Karpas-422 (cell line): ENCODE results near the gene KCNH4. TPM values are rescaled to one million over a fixed set of nuclear protein-coding genes. Genes with fewer than 3 reads are reported as not detected.

Experiments
- DNase-seq: peaks from one replicate; pipeline ENCODE4 v3.0.0-alpha.2; 2015
- H2AFZ ChIP-seq: fragments of 200-600 bp; sonication (generic); 2 replicates; pipeline ENCODE4 v1.6.1; 2014; ENCODE audit warnings: antibody characterized with exemption, low read length, mixed read lengths
- H3K27ac ChIP-seq: fragments of 200-600 bp; sonication (generic); 2 replicates; pipeline ENCODE4 v1.5.1; 2014; ENCODE audit warnings: mild to moderate bottlenecking, low read length, moderate library complexity
- H3K27me3 ChIP-seq: fragments of 200-600 bp; sonication (generic); 2 replicates; pipeline ENCODE4 v1.6.1; 2014; ENCODE audit warnings: low read length, mixed read lengths
- H3K36me3 ChIP-seq: fragments of 200-600 bp; sonication (generic); 2 replicates; pipeline ENCODE4 v1.6.1; 2014; ENCODE audit warnings: low read length, mixed read lengths; ENCODE audit not compliant: insufficient read depth
- H3K4me1 ChIP-seq: fragments of 200-600 bp; sonication (generic); 2 replicates; pipeline ENCODE4 v1.6.1; 2014; ENCODE audit warnings: mild to moderate bottlenecking, low read length, mixed read lengths
- H3K4me2 ChIP-seq: fragments of 200-600 bp; sonication (generic); 2 replicates; pipeline ENCODE4 v1.6.1; 2014; ENCODE audit warnings: low read length, low read depth, mild to moderate bottlenecking; ENCODE audit not compliant: poor library complexity, severe bottlenecking
- H3K4me3 ChIP-seq: fragments of 200-600 bp; sonication (generic); 2 replicates; pipeline ENCODE4 v1.5.1; 2014; ENCODE audit warnings: mild to moderate bottlenecking, antibody characterized with exemption, low read length, mixed read lengths
- H3K79me2 ChIP-seq: fragments of 200-600 bp; sonication (generic); 2 replicates; pipeline ENCODE4 v1.6.1; 2014; ENCODE audit warnings: mild to moderate bottlenecking, low read length, mixed read lengths
- H3K9ac ChIP-seq: fragments of 200-600 bp; sonication (generic); 2 replicates; pipeline ENCODE4 v1.6.0; 2014; ENCODE audit warnings: low read length
- H3K9me2 ChIP-seq: fragments of 200-600 bp; sonication (generic), shearing (Covaris generic); replicated peaks from 2 replicates; pipeline ENCODE4 v1.6.0; 2014; ENCODE audit warnings: mild to moderate bottlenecking, low read length, moderate library complexity; ENCODE audit not compliant: insufficient read depth
- H3K9me3 ChIP-seq: fragments of 300-700, 200-600 bp; sonication (generic); 2 replicates; pipeline ENCODE4 v1.6.1; 2014; ENCODE audit warnings: low read length, mixed read lengths
- H4K20me1 ChIP-seq: fragments of 200-600 bp; sonication (generic); 2 replicates; pipeline ENCODE4 v1.6.1; 2014; ENCODE audit warnings: mild to moderate bottlenecking, antibody characterized with exemption, low read length, low read depth; ENCODE audit not compliant: insufficient read depth
- total RNA-seq: library from RNA; depleted of rRNA; stranded (reverse); fragments of >200 nt; shearing (Covaris generic); gene quantifications from 2 replicates; pipeline ENCODE4 v1.2.3, GENCODE V29; 2014; ENCODE audit warnings: low replicate concordance

The KCNH4 gene
- total RNA-seq, 1 experiment from 2014 or later, result not detected

- H3K27ac ChIP-seq, result no peak overlapping the region
- H2AFZ ChIP-seq, result no peak overlapping the region
- peaks cover 28% of the 10 kb centered on the region for H3K4me1 ChIP-seq
- no peak for DNase-seq
- no peak overlapping the region for H3K4me2 ChIP-seq
- no peaks in the 10 kb centered on the region for H3K9me2 ChIP-seq
- no peaks in the 10 kb centered on the region for H3K79me2 ChIP-seq
- no peaks in the 10 kb centered on the region for H3K9me3 ChIP-seq
- no peak overlapping the region for H3K4me3 ChIP-seq
- H3K36me3 ChIP-seq, result no peaks in the 10 kb centered on the region
- no peaks in the 10 kb centered on the region for H3K27me3 ChIP-seq
- H4K20me1 ChIP-seq, result no peaks in the 10 kb centered on the region
- H3K9ac ChIP-seq, result no peak overlapping the region
Measured at GRCh38 chr17:42178817-42179216, 2.1 kb downstream of the KCNH4 start.

DNA sequence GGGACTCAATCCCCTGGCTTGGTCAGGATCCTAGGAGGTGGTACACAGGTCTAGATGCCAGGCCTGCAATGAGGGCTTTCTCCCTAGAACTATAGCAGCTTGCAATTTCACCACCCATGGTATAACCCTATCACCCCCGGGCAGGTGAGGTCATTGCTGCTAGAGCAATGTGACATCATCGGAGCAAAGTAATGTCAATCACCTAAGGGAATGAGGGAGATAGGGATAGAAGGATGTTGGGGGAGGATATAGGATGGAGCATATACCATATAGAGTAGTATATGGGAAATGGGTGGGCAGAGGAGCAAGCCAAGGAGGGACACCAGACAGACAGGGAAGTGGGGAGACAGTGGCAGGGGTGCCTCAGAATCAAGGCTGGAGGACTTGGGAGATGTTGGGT is 3.3 kb downstream of the KCNH4 start:
- Histone ChIP-seq H3K4me3 (no peak overlapping the region), H3K4me2 (no peak overlapping the region), H2AFZ (no peak overlapping the region), H3K9me2 (no peaks in the 10 kb centered on the region), H3K36me3 (no peaks in the 10 kb centered on the region), H3K27ac (no peak overlapping the region), H3K79me2 (no peaks in the 10 kb centered on the region), H3K27me3 (no peaks in the 10 kb centered on the region), H3K4me1 (peaks cover 18% of the 10 kb centered on the region), H4K20me1 (no peaks in the 10 kb centered on the region), H3K9ac (no peak overlapping the region), H3K9me3 (no peaks in the 10 kb centered on the region)
- DNase-seq, result no peak

DNA sequence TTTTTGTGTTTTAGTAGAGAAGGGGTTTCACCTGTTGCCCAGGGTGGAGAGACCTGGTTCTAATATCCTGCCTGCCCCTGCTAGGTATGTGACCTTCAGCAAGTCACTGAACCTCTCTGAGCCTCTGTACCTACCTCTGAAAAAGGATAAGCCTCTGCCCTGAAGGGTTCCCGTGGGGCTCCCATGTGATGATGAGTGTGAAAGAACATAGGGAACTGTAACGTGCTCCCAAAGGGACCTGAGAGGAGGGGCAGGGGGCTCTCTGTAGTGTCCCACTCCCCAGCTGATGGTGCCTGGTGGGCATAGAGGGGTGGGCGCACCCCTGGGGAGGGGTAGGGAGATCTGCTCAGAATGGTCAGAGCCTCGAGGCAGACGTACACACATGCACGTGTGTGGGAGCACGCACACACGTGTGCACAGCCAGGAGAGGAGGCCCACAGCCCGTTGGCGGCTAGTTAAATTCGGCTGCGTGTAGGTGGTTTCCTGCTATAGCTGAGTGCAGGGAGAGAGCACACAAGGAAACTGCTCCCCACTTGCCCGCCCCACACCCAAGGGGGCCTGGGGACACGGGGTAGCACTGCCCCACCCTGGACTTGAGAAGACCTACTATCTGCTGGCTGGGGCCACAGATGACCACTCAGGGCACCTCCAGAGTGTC is 6.7 kb downstream of the KCNH4 start:
- no peaks in the 10 kb centered on the region for H3K79me2 ChIP-seq
- H3K9ac ChIP-seq, result no peak overlapping the region
- H3K4me3 ChIP-seq, result no peak overlapping the region

GRCh38 chr17:42171831-42172230 is 9.1 kb downstream of the KCNH4 start:
- no peak overlapping the region for H3K4me2 ChIP-seq
- no peaks in the 10 kb centered on the region for H3K9me3 ChIP-seq
- H3K9me2 ChIP-seq, result no peaks in the 10 kb centered on the region
- no peak for DNase-seq
- no peaks in the 10 kb centered on the region for H4K20me1 ChIP-seq
- no peak overlapping the region for H3K9ac ChIP-seq
- H3K36me3 ChIP-seq, result no peaks in the 10 kb centered on the region
- H3K27me3 ChIP-seq, result no peaks in the 10 kb centered on the region
- H2AFZ ChIP-seq, result no peak overlapping the region
- peaks cover 5% of the 10 kb centered on the region; the same call in 1 of the 2 replicates for H3K4me1 ChIP-seq
- no peak overlapping the region for H3K27ac ChIP-seq
- H3K4me3 ChIP-seq, result no peak overlapping the region
- H3K79me2 ChIP-seq, result no peaks in the 10 kb centered on the region

More for the DNA sequence above, 6.7 kb downstream of the KCNH4 start:
- peaks cover 5% of the 10 kb centered on the region; the same call in 1 of the 2 replicates for H3K4me1 ChIP-seq
- DNase-seq, result no peak
- H3K4me2 ChIP-seq, result no peak overlapping the region
- no peak overlapping the region for H2AFZ ChIP-seq
- no peaks in the 10 kb centered on the region for H3K9me2 ChIP-seq
- H4K20me1 ChIP-seq, result no peaks in the 10 kb centered on the region
- H3K27ac ChIP-seq, result no peak overlapping the region
- H3K36me3 ChIP-seq, result no peaks in the 10 kb centered on the region
- H3K9me3 ChIP-seq, result no peaks in the 10 kb centered on the region
- H3K27me3 ChIP-seq, result no peaks in the 10 kb centered on the region

- H3K4me1 ChIP-seq, result peaks cover 3% of the 10 kb centered on the region; the same call in 1 of the 2 replicates
- H3K4me2 ChIP-seq, result no peak overlapping the region
- no peaks in the 10 kb centered on the region for H3K9me2 ChIP-seq
- DNase-seq, result no peak
- H3K36me3 ChIP-seq, result no peaks in the 10 kb centered on the region
- H3K27me3 ChIP-seq, result no peaks in the 10 kb centered on the region
- no peak overlapping the region for H2AFZ ChIP-seq
- H4K20me1 ChIP-seq, result no peaks in the 10 kb centered on the region
- no peaks in the 10 kb centered on the region for H3K9me3 ChIP-seq
- H3K4me3 ChIP-seq, result no peak overlapping the region
- no peak overlapping the region for H3K27ac ChIP-seq
- H3K79me2 ChIP-seq, result no peaks in the 10 kb centered on the region
- H3K9ac ChIP-seq, result no peak overlapping the region
Measured at GRCh38 chr17:42169351-42169750, 11.6 kb downstream of the KCNH4 start.

GRCh38 chr17:42167807-42168206 is 13.1 kb downstream of the KCNH4 start:
- no peaks in the 10 kb centered on the region for H3K36me3 ChIP-seq

GRCh38 chr17:42166196-42166763 is 14.7 kb downstream of the KCNH4 start:
- Histone ChIP-seq H3K27me3 (no peaks in the 10 kb centered on the region), H4K20me1 (no peaks in the 10 kb centered on the region), H3K4me1 (no peaks in the 10 kb centered on the region), H3K4me2 (no peak overlapping the region), H3K4me3 (no peak overlapping the region), H3K27ac (no peak overlapping the region), H3K9me2 (no peaks in the 10 kb centered on the region), H2AFZ (no peak overlapping the region), H3K79me2 (no peaks in the 10 kb centered on the region), H3K36me3 (no peaks in the 10 kb centered on the region), H3K9me3 (no peaks in the 10 kb centered on the region), H3K9ac (no peak overlapping the region)
- DNase-seq, result no peak

More at GRCh38 chr17:42167807-42168206, 13.1 kb downstream of the KCNH4 start:
- DNase-seq, result no peak
- Histone ChIP-seq H3K4me3 (no peak overlapping the region), H4K20me1 (no peaks in the 10 kb centered on the region), H3K4me2 (no peak overlapping the region), H3K9me3 (no peaks in the 10 kb centered on the region), H3K27ac (no peak overlapping the region), H3K27me3 (no peaks in the 10 kb centered on the region), H3K9ac (no peak overlapping the region), H2AFZ (no peak overlapping the region), H3K9me2 (no peaks in the 10 kb centered on the region), H3K4me1 (no peaks in the 10 kb centered on the region), H3K79me2 (no peaks in the 10 kb centered on the region)

DNA sequence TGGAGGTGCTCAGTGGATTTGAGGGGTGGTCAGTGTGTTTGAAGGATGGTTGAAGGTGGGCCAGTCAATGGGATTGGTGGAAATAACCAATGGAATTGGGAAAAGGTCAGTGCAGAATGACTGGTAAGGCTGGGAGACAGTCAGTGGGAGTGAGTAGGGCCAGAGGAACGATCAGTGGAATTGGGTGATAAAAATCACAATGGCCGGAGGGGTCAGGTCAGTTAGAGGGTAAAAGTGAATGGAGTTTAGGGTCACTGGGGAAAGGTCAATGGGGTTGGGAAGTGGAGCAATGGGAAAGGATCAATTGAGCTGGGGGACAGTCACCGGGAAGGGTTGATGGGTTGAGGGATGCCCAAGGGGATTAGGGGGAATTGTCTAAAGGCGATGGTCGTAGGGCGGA is 15.2 kb downstream of the KCNH4 start:
- Histone ChIP-seq H4K20me1 (no peaks in the 10 kb centered on the region), H2AFZ (no peak overlapping the region), H3K4me1 (no peaks in the 10 kb centered on the region), H3K4me3 (no peak overlapping the region), H3K4me2 (no peak overlapping the region), H3K36me3 (no peaks in the 10 kb centered on the region), H3K79me2 (no peaks in the 10 kb centered on the region), H3K9me3 (no peaks in the 10 kb centered on the region), H3K9me2 (no peaks in the 10 kb centered on the region), H3K27me3 (no peaks in the 10 kb centered on the region), H3K9ac (no peak overlapping the region), H3K27ac (no peak overlapping the region)
- DNase-seq, result no peak
